ENCODE measurements around the gene NDE1. TPM values are rescaled to one million over a fixed set of nuclear protein-coding genes. Genes with fewer than 3 reads are reported as not detected.

The NDE1 gene
- polyA plus RNA-seq, 2 of the 4 experiments (the other 2 are of a cell fraction), result 27.6 to 30.6 TPM

DNA sequence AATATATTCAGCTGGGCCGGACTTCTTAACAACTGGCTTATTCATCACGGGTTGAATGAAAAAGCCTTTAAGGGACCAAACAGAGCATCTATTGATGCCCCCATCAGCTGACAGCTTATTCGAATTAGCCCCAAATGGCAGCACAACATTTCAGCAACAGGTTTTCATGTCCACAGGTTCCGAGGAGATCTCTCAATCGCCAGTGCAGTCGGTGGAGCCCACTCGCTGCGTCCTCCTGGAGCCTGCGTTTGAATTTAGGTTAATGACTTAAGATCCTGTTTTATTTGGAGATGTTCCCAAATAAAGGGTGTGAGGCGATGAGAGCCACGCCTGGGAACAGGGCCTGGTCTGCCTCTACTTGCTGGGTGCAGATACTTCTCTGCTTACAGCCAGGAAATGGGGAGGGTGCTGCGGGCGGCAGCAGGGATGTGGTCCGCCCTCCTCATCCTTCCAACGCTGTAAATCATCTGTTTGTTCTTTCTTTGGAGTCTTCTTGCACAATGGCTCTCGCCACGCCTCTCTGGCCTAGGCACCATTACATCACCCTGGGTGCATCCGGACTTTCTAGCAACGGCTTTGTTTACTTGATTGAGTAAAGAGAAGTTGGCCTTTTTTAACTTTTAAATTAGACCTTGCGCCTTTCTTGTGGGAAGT is 22.6 kb downstream of the NDE1 start (continued):
- TF ChIP-seq CHD4 (IDR thresholded peaks at IDR 0.05; ENCODE audit: borderline replicate concordance) (no peak), EHMT2 (IDR thresholded peaks at IDR 0.05; ENCODE audit: low read depth) (no peak), HOXB13 (CRISPR knock-in tag; IDR thresholded peaks at IDR 0.05; ENCODE audit: low read depth) (no peak), RNF2 (IDR thresholded peaks at IDR 0.05; ENCODE audit: borderline replicate concordance, low read depth) (no peak), BHLHE40 (IDR thresholded peaks at IDR 0.05; ENCODE audit: low read depth, low read length) (no peak), RCOR1 (IDR thresholded peaks at IDR 0.05; ENCODE audit: low read depth, low read length) (no peak), ZC3H11A (IDR thresholded peaks at IDR 0.05) (no peak), PHF8 (IDR thresholded peaks at IDR 0.05; ENCODE audit: borderline replicate concordance, low read depth) (no peak), RARB (CRISPR knock-in tag; IDR thresholded peaks at IDR 0.05) (no peak), GATA3 (IDR thresholded peaks at IDR 0.05; ENCODE audit: borderline replicate concordance) (no peak), POLR2A (IDR thresholded peaks at IDR 0.05; ENCODE audit: low read length) (no peak), EHF (CRISPR knock-in tag; IDR thresholded peaks at IDR 0.05) (no peak), ZNF302 (CRISPR knock-in tag; IDR thresholded peaks at IDR 0.05) (no peak), FOSL2 (IDR thresholded peaks at IDR 0.05) (no peak), FOSL2 (CRISPR knock-in tag; IDR thresholded peaks at IDR 0.05) (no peak), SREBF2 (IDR thresholded peaks at IDR 0.05) (no peak), KDM1A (IDR thresholded peaks at IDR 0.05; ENCODE audit: low read depth) (no peak), MYC (IDR thresholded peaks at IDR 0.05; ENCODE audit: borderline replicate concordance, low read length) (no peak), CHD2 (IDR thresholded peaks at IDR 0.05; ENCODE audit: low read length, partially characterized antibody) (no peak)
- TF ChIP-seq, protein P1, sequence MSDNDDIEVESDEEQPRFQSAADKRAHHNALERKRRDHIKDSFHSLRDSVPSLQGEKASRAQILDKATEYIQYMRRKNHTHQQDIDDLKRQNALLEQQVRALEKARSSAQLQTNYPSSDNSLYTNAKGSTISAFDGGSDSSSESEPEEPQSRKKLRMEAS (IDR thresholded peaks at IDR 0.05), result peak; percentile 33; the same call in 1 of the 2 replicates
- TF ChIP-seq, protein P2, sequence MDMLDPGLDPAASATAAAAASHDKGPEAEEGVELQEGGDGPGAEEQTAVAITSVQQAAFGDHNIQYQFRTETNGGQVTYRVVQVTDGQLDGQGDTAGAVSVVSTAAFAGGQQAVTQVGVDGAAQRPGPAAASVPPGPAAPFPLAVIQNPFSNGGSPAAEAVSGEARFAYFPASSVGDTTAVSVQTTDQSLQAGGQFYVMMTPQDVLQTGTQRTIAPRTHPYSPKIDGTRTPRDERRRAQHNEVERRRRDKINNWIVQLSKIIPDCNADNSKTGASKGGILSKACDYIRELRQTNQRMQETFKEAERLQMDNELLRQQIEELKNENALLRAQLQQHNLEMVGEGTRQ (IDR thresholded peaks at IDR 0.05), result no peak

DNA sequence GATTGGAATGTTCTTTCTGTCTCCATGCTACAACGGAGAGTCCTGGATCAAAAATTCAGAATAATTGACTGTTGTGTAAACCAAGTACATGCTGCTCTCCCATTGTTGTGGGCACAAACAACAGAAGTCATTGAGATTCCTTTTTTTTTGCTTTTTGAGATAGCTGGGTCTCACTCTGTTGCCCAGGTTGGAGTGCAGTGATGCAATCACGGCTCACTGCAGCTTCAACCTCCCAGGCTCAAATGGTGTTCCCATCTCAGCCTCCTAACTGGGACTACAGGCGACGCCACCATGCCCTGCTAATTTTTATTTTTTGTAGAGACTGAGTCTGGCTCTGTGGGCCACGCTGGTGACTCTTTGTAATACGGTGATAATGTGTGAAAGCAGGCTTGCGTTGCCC is 24.5 kb downstream of the NDE1 start:
- TF ChIP-seq, protein P1 (IDR thresholded peaks at IDR 0.05), result no peak
- TF ChIP-seq, protein P3, sequence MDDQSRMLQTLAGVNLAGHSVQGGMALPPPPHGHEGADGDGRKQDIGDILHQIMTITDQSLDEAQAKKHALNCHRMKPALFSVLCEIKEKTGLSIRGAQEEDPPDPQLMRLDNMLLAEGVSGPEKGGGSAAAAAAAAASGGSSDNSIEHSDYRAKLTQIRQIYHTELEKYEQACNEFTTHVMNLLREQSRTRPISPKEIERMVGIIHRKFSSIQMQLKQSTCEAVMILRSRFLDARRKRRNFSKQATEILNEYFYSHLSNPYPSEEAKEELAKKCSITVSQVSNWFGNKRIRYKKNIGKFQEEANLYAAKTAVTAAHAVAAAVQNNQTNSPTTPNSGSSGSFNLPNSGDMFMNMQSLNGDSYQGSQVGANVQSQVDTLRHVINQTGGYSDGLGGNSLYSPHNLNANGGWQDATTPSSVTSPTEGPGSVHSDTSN (IDR thresholded peaks at IDR 0.05), result no peak
- no peak for TF ChIP-seq POLR2A (IDR thresholded peaks at IDR 0.05; ENCODE audit: low read length)
- no peak for TF ChIP-seq FOSB (CRISPR knock-in tag; IDR thresholded peaks at IDR 0.05)
- no peak for TF ChIP-seq FOSL2 (IDR thresholded peaks at IDR 0.05)
- TF ChIP-seq FOSL2 (CRISPR knock-in tag; IDR thresholded peaks at IDR 0.05), result no peak
- no peak for TF ChIP-seq TFCP2L1 (CRISPR knock-in tag; IDR thresholded peaks at IDR 0.05)
- no peak for TF ChIP-seq ESRRA (IDR thresholded peaks at IDR 0.05; ENCODE audit: borderline replicate concordance, low read length)
- TF ChIP-seq, protein P2 (IDR thresholded peaks at IDR 0.05), result no peak
- no peak for TF ChIP-seq BHLHE40 (IDR thresholded peaks at IDR 0.05; ENCODE audit: low read depth, low read length)
- no peak for TF ChIP-seq RNF2 (IDR thresholded peaks at IDR 0.05; ENCODE audit: borderline replicate concordance, low read depth)
- TF ChIP-seq HEYL (CRISPR knock-in tag; IDR thresholded peaks at IDR 0.05), result no peak
- TF ChIP-seq, protein P4, sequence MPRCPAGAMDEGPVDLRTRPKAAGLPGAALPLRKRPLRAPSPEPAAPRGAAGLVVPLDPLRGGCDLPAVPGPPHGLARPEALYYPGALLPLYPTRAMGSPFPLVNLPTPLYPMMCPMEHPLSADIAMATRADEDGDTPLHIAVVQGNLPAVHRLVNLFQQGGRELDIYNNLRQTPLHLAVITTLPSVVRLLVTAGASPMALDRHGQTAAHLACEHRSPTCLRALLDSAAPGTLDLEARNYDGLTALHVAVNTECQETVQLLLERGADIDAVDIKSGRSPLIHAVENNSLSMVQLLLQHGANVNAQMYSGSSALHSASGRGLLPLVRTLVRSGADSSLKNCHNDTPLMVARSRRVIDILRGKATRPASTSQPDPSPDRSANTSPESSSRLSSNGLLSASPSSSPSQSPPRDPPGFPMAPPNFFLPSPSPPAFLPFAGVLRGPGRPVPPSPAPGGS (IDR thresholded peaks at IDR 0.05), result no peak
- no peak for TF ChIP-seq HDAC2 (IDR thresholded peaks at IDR 0.05)
- no peak for TF ChIP-seq RAD21 (conservative IDR thresholded peaks at IDR 0.05 in 1 of 2, IDR thresholded peaks at IDR 0.05 in 1 of 2)
- TF ChIP-seq HOXB13 (CRISPR knock-in tag; IDR thresholded peaks at IDR 0.05; ENCODE audit: low read depth), result no peak
- TF ChIP-seq FOXS1 (CRISPR knock-in tag; IDR thresholded peaks at IDR 0.05), result no peak
- no peak for FAIRE-seq
- Histone ChIP-seq H3K4me2 (no peak overlapping the region), H3K4me3 (no peak overlapping the region), H3K27ac (peak overlapping the region in 1 of 2 experiments; percentile 18; a peak in 1 of 6 replicates), H3K9me3 (no peaks in the 10 kb centered on the region), H3K4me1 (peaks cover 22% of the 10 kb centered on the region)
- ATAC-seq, result no peak
- 96% methylated on average over 7 of the region's 7 CpGs for WGBS (ENCODE audit: missing lambda C conversion rate)
- ChIA-PET CTCF (no interaction called here), POLR2A (no interaction called here)
- no peak for DNase-seq (ENCODE audit: low read depth in 1 of 2, low spot score in 1 of 2)

All from A549 (cell line).